Suprapubic skin (tissue), 4 donors: Measurements from ENCODE around the gene ATP9B.

Experiments
- CTCF ChIP-seq, 2 donors: fragments of 200-600 bp in 1 of 2; fragments of 450-650 bp in 1 of 2; sonication (generic) in 1 of 2; IDR thresholded peaks; one replicate each; pipeline ENCODE4 v1.5.1; 2016 to 2019; ENCODE audit warnings: antibody characterized with exemption in 2 of 2, mild to moderate bottlenecking in 1 of 2, moderate library complexity in 1 of 2
- POLR2A ChIP-seq, 2 donors: fragments of 450-650 bp; IDR thresholded peaks; one replicate each; pipeline ENCODE4 v1.6.1; 2017; ENCODE audit warnings: antibody characterized with exemption in 2 of 2, mild to moderate bottlenecking in 2 of 2, moderate library complexity in 2 of 2
- POLR2AphosphoS5 ChIP-seq, 3 donors: sonication (generic); formaldehyde crosslinking; IDR thresholded peaks; one replicate each; pipeline ENCODE4 v1.6.1; 2017; ENCODE audit warnings: antibody characterized with exemption in 3 of 3

GRCh38 chr18:79384151-79384807, 315.1 kb downstream of the ATP9B start:
- TF ChIP-seq CTCF (IDR thresholded peaks at IDR 0.05) (no peak), POLR2A (IDR thresholded peaks at IDR 0.05) (no peak), POLR2AphosphoS5 (IDR thresholded peaks at IDR 0.05) (no peak)
